Calu3 (cell line): ENCODE data around the gene FOXRED1. TPM values are rescaled to one million over a fixed set of nuclear protein-coding genes. Genes with fewer than 3 reads are reported as not detected.
A peak's percentile ranks its signal among the peaks of the same experiment; 100 is the strongest.

ENCODE experiments used
- BruUV-seq: library from RNA; stranded (reverse); fragments of 400-500 nt; replicated peaks from 2 replicates; lab custom pipeline; 2021; lab: Mats Ljungman, UMichigan
- CTCF ChIA-PET: fragments of 300-600 bp; sonication (Branson Sonifier 250); formaldehyde crosslinking; loops from one replicate; lab custom pipeline; 2022; ENCODE audit warnings: antibody characterized with exemption; lab: Charles Lee
- DNase-seq: peaks from one replicate; pipeline ENCODE4 v3.0.0; 2022
- H3K27ac Mint-ChIP-seq: one replicate; pipeline ENCODE4 v1.8.0; 2022; ENCODE audit warnings: mixed read lengths; ENCODE audit not compliant: unreplicated experiment
- H3K27me3 Mint-ChIP-seq: one replicate; pipeline ENCODE4 v1.8.0; 2022; ENCODE audit warnings: mixed read lengths; ENCODE audit not compliant: unreplicated experiment
- H3K36me3 Mint-ChIP-seq: one replicate; pipeline ENCODE4 v1.8.0; 2022; ENCODE audit warnings: mild to moderate bottlenecking, moderate library complexity, mixed read lengths; ENCODE audit not compliant: insufficient read depth, unreplicated experiment
- H3K4me1 Mint-ChIP-seq: one replicate; pipeline ENCODE4 v1.8.0; 2022; ENCODE audit warnings: mild to moderate bottlenecking, low read depth, mixed read lengths; ENCODE audit not compliant: unreplicated experiment
- H3K4me3 Mint-ChIP-seq: one replicate; pipeline ENCODE4 v1.8.0; 2022; ENCODE audit warnings: mild to moderate bottlenecking, low read depth, moderate library complexity, mixed read lengths; ENCODE audit not compliant: unreplicated experiment
- H3K9me3 Mint-ChIP-seq: one replicate; pipeline ENCODE4 v1.8.0; 2022; ENCODE audit warnings: low read depth, mixed read lengths; ENCODE audit not compliant: unreplicated experiment
- CTCF ChIP-seq: fragments of 200-600 bp; IDR thresholded peaks from one replicate; pipeline ENCODE4 v1.8.0; 2022; ENCODE audit warnings: antibody characterized with exemption; ENCODE audit not compliant: unreplicated experiment
- intact Hi-C: fragments of 100-400 bp; cut with micrococcal nuclease; formaldehyde crosslinking; loops from one replicate; pipeline ENCODE4 v1.10.0; 2022; ENCODE audit not compliant: unreplicated experiment
- total RNA-seq: library from RNA; stranded (reverse); gene quantifications from 2 replicates; pipeline ENCODE4 v1.2.3, GENCODE V29; 2022

FOXRED1 gene
- total RNA-seq, 1 experiment from 2014 or later, result 34.9 TPM

- Mint-ChIP-seq H3K36me3 (peaks cover 11% of the 10 kb centered on the region), H3K4me3 (no peak overlapping the region)
Observed at GRCh38 chr11:126322996-126323395, 54.0 kb downstream of the FOXRED1 start.

GRCh38 chr11:126327281-126328000 lies 58.5 kb downstream of the FOXRED1 start:
- peaks cover 26% of the 10 kb centered on the region for H3K4me1 Mint-ChIP-seq
- H3K4me3 Mint-ChIP-seq, result peak overlapping the region; percentile 86
- no TSS peak for BruUV-seq
- peak; percentile 72 for DNase-seq
- TF ChIP-seq CTCF, result no peak
- H3K27me3 Mint-ChIP-seq, result no peaks in the 10 kb centered on the region
- H3K27ac Mint-ChIP-seq, result peak overlapping the region; percentile 99
- intact Hi-C loops, result no loop called here
- CTCF ChIA-PET, result interaction anchor here (0.7 to 1.0 kb wide), 3 partner anchors 17 to 153 kb away, joined by 3 to 4 read pairs (median 4); no protein-coding TSS in a partner anchor
- H3K36me3 Mint-ChIP-seq, result peaks cover 14% of the 10 kb centered on the region
- no peaks in the 10 kb centered on the region for H3K9me3 Mint-ChIP-seq

More at GRCh38 chr11:126322996-126323395, 54.0 kb downstream of the FOXRED1 start:
- no TSS peak for BruUV-seq
- TF ChIP-seq CTCF, result no peak
- H3K4me1 Mint-ChIP-seq, result peaks cover 25% of the 10 kb centered on the region
- H3K9me3 Mint-ChIP-seq, result no peaks in the 10 kb centered on the region
- H3K27me3 Mint-ChIP-seq, result no peaks in the 10 kb centered on the region
- CTCF ChIA-PET, result no interaction called here
- no peak for DNase-seq
- H3K27ac Mint-ChIP-seq, result no peak overlapping the region
- intact Hi-C loops, result no loop called here

Other genes starting within 250 kb of the FOXRED1 start
- gene CDON, start 206.3 kb upstream of the FOXRED1 start, total RNA-seq, result 10.6 and 14.8 TPM in 2 replicates
- 19.0 and 21.5 TPM in 2 replicates for gene RPUSD4, start 57.5 kb upstream of the FOXRED1 start, total RNA-seq
- gene FAM118B, start 57.4 kb upstream of the FOXRED1 start, total RNA-seq, result 15.7 and 15.8 TPM in 2 replicates
- 64.6 and 66.4 TPM in 2 replicates for gene SRPRA, start 259 bp upstream of the FOXRED1 start, total RNA-seq
- 8.1 and 8.2 TPM in 2 replicates for gene TIRAP, start 13.9 kb downstream of the FOXRED1 start, total RNA-seq
- gene DCPS, start 34.9 kb downstream of the FOXRED1 start, total RNA-seq, result 30.5 and 33.2 TPM in 2 replicates
- gene ST3GAL4, start 86.5 kb downstream of the FOXRED1 start, total RNA-seq, result 22.1 and 27.9 TPM in 2 replicates